Stimulated activated CD4-positive, alpha-beta T cell treated with anti-CD3 and anti-CD28 coated beads, TNF-alpha, amount 100 ng/mL, for 24 hours (primary cell): Measurements from ENCODE around the gene NRBP1.

Experiments used
- DNase-seq, 3 experiments: peaks; one replicate each; pipeline ENCODE4 v3.0.0-alpha.2; 2020; ENCODE audit warnings: low read depth in 3 of 3

The NRBP1 gene

DNA sequence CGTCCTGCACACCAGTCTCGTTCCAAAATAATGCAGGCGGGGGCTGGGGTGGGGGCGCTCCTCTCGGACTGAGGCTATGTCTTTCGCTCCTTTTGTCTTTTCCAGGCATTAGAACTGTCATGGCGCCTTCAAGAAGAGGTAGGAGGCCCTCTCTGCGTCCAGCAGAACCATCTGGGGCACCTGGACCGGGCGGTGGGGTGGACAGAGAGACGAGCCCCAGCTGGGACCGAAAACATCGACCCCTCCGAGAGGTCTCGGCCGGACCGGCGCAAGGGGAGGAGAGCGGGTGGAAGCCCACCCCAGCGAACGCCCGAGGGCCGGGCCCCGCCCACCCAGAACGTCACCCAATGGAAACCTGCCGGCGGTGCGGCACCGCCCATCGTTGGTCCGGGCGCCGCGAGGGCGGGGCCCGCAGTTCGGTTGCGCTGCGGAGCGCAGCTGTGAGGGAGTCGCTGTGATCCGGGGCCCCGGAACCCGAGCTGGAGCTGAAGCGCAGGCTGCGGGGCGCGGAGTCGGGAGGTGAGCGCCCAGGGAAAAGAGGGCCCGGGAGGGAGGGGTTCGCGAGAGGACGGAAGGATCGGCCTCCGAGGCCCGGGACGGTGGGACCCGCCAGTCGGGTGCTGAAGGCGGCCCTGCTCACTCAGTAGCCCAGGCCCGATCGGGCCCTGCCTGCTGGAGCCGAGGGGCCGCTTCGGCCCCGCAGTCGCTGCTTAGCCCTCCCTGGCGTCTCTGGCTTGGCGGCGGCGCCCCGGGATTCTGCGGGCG lies at the start of gene NRBP1:
Gene NRBP1, plus strand, starts transcription at position 419 of the 765 bp plus-strand sequence. CDS start 4,643 bp downstream, outside the sequence.
- peak; percentile 83 to 93 (median 85) for DNase-seq

DNA sequence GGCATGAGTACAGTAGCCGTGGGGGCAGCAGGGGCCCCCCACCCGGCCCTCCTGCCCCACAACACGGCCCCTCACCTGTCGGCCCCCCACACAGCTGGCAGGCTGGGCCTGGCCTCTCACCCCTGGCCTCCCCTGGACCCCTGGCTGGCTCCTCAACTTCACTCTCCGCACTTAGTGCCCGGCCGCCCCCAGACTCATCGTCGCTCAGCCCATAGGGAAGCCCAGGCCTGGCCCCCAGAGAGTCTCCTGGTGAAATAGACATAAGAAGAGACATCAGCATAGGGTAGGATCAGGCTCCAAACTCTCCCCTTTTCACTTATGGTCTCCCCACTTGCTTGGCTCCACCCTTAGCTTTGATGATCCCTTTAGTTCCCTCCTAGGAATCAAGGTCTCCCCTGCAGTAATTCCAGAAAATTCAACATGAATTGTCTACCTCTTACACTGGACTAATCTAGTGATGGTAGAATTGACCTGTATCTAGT lies 49.6 kb upstream of the NRBP1 start:
- DNase-seq, result no peak

DNA sequence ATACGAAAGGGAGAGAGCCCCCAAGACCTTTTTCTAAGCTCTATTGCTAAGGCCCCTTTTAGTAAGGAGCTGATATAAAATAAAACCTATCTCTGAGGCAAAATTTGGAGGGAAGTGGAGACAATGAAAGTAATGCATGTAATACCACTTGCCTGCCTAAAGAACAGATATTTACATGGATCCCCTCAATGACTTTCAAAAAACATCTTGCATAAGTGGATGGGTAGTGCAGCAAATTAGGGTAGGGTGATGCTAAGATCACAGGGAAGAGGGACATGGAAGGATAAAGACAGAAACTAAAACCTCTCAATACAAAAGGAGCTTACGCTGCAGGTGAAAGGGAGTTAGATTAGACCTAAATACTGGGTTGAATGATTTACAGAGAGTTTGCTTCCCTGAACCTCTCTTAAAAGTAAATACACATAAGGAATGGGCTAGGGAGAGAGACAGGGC lies 49.0 kb upstream of the NRBP1 start:
- no peak for DNase-seq

DNA sequence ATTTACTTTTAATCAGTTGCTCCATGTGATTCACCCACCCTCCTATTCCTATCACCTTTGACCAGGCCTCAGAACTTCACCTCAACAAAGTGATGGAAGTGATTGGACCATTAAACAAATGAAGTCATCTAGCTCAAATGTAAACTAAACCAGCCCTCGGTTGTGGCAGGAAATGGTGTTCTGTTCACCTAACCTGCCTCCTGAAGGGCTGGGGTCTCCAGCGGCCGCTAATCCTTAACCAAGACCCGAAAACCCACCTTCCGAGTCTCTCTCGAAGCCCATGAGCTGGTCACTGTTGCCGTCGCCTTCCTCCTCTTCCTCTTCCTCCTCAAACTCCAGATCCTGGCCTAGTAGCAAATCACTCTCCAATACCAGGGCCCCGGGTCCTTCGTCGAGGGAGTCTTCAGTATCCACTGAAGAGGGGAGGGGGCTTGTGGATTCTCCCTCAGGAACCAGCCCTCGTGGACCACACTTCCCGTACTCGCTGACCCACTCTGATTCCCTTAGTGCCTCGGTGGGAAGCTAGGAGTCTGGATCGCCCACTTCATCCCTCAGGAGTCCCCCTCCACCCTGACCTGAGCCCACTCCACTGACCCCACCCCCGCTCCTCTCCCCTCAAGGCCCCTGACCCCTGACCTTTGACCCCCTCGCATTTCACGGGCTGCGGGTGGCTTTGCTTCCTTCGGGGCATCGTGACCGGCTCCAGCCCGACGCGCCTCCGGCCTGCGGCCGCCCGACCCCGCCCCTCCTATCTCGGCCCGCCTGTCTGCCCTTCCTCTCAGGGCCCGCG lies 48.4 kb upstream of the NRBP1 start:
- DNase-seq, result peak in 1 of 3 experiments; percentile 12

DNA sequence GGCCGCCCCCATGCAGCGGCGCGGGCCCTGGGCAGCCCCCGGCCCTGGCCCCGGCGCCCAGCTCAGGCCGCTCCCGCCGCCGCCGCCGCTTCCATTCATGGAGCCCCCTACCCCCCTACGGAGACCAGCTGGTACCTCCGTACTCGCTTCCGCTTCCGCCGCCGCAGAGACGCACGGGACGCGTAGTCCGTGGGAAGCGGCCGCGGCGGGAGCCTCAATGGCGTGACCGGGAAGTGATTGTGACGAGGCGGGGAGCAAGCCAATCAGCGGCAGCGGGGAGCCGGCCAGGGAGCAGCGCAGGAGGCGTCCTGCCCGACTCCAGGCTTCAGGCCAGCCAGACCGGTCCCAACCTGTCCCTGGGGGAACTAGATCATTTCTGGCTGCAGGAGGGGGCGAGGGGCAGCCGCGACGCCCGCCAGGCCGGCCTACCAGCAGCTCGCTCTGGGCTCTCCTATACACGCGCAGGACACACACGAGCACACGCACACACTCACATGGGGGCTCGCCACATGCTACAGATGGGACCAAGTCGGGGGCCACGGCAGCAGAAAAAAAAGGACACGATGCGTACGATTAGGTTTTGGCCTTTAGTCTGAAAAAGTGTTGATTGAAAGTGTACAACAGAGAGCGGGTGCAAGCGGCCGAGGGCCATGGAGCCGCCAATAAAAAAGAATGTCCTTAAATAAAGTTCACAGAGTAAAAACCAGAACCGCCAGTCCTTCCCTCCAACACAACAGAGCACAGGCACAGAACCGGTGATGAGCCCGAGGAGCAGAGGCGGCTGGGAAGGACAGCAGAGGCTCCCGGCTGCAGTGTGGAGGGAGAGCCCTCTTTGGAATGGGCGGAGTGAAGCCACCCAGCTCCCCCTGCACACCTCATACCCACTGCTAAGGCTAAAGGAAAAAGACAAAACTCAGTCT lies 47.5 kb upstream of the NRBP1 start, which contains the start of gene ZNF513:
Gene ZNF513, minus strand, starts transcription at position 109 of the 920 bp plus-strand sequence. CDS start 208 bp downstream, outside the sequence.
- peak; percentile 74 to 89 (median 83) for DNase-seq

DNA sequence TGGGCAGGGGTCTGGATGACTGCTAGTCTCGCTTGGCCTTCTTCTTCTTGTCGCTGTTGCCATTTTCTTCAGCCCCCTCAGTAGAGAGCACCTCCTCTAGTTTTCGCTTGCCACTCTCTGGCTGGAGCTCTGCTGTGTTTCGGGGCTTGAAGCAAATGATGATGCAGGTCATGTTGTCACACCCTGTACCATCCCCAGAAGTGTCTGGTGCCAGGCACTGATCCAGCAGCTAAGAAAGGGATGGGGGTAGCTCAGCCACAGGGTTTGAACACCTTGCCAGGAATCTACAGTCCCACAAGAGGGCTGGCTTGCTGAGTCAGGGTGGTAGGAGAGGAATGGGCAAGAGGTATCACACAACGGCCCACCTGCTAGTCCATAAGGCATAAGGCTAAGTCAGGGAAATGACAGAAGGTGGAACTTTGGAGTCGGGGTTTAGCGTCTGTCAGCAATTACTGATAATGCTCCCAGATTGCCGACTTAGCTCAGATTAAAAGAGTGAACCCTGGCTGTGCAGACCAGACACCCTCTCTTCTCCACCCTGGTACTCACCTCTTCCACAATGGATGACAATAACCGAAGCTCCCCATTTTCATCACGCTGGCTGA lies 46.8 kb upstream of the NRBP1 start:
- no peak for DNase-seq

DNA sequence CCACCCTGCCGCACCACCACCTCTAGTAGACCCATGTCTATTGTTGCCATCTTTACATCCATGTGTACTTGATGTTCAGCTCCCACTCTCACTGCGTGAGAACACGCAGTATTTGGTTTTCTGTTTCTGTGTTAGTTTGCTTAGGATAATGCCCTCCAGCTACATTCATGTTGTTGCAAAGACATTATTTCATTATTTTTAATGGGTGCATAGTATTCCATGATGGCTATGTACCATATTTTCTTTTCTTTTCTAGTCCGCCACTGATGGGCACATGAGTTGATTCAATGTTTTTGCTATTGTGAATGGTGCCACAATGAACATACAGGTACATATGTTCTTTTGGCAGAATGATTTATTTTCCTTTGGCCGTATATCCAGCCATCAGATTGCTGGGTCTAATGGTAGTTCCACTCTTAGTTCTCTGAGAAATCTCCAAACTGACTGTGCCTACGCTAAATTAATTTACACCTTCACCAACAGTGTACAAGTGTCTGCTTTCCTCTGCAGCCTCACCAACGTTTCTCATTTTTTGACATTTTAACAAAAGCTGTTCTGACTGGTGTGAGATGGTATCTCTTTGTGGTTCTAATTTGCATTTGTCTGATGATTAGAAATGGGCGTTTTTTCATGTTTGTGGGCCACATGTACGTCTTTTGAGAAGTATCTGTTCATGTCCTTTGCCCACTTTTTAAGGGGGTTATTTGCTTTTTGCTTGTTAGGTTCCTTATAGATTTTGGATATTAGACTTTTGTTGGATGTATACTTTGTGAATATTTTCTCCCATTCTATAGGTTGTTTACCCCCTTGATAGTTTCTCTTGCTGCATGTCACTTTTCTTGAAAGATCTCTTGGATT lies 37.4 kb upstream of the NRBP1 start:
- DNase-seq, result no peak

DNA sequence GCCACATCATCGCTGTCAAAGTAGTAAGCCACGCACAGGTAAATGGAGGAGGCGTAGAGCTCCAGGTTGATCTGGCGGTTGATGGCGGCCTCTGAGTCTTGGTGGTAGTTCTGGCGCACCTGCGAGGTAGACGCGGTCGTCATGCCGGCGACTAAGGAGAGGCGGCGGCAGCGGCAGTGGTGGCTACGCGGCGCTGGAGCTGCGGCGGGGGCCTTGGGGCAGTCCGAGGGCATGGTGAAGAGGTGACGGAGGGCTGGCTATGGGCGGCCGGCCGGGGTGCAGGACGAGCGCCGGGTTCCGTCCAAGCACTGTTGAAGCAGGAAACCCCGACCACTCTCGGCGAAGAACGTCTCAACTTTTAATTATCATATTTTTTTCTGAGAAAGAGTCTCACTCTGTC lies 35.2 kb upstream of the NRBP1 start:
- DNase-seq, result no peak

DNA sequence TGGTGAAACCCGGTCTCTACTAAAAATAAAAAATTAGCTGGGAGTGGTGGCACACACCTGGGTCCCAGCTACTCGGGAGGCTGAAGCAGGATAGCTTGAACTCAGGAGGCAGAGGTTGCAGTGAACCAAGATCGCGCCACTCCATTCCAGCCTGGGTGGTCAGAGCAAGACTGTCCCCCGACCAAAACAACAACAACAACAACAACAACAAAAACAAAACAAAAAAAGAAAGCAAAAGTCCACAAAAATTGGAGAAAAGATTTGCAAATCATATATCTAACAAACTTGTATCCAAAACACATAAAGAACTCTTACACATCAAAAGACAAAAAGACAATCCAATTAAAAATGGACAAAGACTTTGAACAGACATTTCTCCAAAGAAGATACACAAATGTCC lies 29.5 kb upstream of the NRBP1 start:
- DNase-seq, result no peak

DNA sequence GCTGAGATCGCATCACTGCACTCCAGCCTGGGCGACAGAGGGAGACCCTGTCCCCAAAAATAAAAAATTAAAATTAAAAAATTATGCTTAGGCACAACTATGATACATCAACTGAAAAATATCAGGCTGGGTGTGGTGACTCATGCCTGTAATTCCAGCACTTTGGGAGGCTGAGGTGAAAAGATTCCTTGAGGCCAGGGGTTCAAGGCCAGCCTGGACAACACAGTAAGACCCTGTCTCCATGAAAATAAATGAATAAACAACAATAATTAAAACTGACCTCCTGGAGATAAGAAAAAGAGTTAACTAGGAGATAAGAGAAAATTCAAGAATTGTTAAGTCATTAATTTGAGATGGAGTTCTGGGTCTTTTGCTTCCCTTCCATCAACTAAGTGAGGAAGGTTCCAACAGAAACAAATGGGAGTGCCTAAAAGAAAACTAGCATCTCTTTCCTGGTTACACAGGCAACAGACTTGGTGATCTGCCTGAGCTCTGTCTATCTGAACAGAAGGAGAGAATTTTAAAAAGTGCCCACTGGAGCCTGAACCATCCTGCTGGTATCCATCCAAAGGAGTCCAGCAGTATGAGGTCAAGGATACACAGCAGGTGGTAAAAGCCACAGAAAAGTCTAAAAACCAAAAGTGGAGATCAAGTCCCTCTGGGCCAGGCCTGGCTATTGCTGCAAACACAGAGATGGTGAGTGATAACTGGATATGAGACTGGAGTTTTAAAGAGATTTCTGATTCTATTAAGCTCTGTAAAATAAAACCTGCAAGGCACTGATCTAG lies 27.9 kb upstream of the NRBP1 start:
- DNase-seq, result no peak

DNA sequence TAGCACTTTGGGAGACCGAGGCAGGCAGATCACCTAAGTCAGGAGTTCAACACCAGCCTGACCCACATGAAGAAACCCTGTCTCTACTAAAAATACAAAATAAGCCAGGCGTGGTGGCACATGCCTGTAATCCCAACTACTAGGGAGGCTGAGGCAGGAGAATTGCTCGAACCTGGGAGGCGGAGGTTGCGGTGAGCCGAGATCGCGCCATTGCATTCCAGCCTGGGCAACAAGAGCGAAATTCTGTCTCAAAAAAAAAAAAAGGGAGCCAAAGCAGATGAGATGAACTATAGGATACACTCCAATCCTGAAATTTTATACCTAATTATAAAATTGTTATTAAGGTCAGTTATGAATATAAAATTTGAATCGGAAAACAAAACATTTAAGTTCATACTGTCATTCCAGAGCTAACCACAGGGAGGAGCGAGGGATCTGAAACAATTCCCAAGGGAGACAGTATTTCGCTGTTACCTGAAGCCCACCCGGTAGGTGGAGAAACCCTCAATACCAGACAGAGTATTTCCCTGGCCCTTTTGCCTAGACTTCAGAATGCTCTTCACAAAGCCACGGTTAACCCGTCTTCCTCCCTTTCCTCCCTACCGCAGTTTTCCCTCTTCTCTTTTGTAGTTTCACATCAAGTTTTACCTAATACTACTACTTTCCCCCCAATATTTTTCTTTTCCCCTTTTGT lies 20.5 kb upstream of the NRBP1 start:
- no peak for DNase-seq

DNA sequence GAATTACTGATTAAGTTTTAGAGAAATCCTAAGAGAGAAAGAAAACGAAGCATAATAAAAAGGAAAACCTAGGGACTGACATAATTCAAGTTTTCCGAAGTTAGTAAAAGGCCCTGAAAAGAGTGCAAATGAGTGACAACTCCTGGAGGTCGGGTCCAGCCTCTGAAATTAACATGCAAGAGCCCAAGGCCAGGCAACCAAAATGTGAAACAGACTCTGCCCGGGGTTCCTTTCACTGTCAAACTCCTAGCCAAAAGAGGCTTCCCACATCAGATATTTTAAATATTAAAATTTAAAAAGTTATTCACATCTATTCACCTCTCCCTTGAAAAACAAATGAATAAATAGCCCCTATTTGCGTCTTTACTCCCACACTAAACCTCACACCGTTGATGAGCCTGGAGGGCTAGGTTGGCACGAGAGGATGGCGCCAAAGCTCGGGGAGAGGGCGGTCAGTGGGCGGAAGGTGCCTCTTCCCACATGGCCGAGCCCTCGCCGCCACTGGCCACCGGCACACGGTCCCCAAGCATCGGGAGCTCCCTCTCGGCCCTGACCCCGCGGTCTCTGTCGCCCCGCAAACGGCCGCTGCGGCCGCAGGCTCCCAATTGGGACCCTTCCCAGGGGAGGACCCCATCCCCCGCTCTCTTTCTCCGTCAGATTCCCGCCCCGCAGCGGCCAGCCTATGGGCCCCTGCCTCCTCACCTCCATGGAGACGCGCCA lies 19.7 kb upstream of the NRBP1 start:
- DNase-seq, result no peak

DNA sequence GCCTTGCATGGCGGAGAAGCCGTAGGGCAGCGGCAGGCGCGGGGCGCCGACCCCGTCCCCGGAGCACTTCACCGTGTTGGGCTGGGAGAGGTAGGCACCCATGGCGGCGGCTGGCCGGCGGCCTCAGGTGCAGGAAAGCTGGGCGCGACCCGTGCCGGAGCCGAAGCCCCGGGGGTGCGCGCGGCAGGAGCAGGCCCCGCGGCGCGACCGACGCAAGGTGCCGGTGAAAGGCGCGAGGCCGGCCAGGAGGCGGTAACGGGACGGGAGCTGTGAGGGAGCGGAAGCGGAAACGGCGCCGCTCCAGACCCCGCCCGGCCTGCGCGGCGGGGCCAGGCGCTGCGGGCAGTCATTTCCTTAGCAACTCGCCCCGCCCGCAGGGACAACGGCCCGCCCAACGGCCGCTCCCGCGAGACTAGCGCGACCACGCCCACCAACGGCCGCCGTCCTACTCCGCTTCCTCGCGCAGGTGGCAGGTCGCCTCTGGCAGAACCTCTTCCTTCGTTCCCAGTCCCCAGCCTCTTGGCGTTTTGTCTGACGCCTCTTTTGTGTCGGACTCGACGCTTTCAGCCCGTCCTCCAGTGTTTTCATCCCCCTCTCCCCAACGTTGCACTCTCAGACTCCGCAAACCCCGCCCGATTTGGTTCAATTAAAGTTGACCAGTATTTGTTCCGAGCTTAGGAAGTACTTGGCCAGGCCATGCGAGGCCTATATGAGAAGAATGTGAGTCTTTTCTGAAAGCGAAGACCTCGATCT lies 18.9 kb upstream of the NRBP1 start, which contains the start of gene PPM1G:
Gene PPM1G, minus strand, starts transcription at position 271 of the 753 bp plus-strand sequence. Its CDS starts 169 bp downstream, at position 102.
- DNase-seq, result peak; percentile 93 to 98 (median 93)

DNA sequence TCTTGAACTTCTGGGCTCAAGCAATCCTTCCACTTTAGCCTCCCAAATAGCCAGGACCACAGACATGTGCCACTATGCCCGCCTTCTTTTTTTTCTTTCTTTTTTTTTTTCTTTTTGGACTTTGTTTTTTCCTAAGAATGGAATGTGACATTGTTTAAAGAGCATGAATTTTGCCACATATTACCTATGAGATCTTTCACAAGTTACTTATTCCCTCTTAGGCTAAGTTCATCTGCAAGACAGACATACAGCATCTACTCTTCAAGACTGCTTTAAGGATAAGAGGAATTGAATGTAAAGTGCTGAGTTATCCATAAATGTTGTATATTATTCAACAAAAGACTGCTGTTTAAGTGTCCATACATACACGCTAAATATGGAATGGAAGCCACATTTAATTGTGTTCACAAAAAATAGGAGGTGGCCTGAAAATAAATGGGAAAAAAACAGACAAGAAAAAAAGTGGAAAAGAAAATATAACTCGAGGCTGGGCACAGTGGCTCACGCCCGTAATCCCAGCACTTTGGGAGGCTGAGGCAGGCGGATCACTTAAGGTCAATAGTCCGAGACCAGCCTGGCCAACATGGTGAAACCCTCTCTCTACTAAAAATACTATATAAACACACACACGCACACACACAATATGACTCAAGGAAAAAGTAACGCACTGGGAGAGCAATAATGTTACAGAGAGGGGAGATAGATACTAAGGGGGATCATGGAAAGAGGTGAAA lies 15.8 kb upstream of the NRBP1 start:
- no peak for DNase-seq

DNA sequence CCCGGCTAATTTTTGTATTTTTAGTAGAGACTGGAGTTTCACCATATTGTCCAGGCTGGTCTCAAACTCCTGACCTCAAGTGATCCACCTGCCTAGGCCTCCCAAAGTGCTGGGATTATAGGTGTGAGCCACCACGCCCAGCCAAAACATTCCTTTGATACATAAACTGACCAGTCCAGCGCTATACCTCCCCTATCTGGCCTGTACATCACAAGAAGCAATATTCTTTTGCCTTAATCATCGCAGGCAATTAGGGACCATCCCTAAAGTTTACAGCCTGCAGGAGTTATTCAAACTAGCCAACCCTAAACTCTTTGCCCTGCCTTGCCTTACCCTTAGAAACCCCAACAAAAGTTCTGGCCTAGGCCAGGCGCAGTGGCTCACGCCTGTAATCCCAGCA lies 12.3 kb upstream of the NRBP1 start:
- DNase-seq, result no peak

DNA sequence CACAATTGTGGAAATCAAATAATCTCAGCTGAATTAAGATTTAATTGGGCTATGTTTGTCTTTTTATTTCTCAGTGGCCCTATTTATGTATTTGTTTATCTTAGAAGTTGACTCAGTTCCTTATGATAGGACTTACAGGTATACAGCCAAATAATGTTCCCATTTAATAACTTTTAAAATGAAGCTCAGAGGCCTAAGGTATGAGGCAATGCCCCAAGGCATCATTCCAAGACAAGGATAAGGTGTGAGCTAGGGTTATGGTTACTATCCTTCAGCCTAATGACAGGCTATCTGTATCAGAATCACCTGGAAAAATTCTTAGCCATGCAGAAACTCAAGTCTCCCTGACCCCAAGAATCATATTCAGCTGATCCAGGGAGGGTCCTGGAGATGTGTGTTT lies 7.4 kb upstream of the NRBP1 start:
- no peak for DNase-seq
